ENCODE data around the gene PRSS27.

The PRSS27 gene

GRCh38 chr16:2720719-2721633 is 952 bp upstream of the PRSS27 start:
- H3K9me3 Mint-ChIP-seq: no peaks in the 10 kb centered on the region
- peaks cover 5% of the 10 kb centered on the region for H3K4me1 Mint-ChIP-seq
- H3K27me3 Mint-ChIP-seq (ENCODE audit: low read depth): peaks cover 12% of the 10 kb centered on the region
- H3K4me3 Mint-ChIP-seq: peak overlapping the region; percentile 74 to 83 (median 81)
- no peaks in the 10 kb centered on the region for H3K36me3 Mint-ChIP-seq (ENCODE audit: low read depth)
- peak; percentile 66 to 79 (median 71) for TF ChIP-seq CTCF (IDR thresholded peaks at IDR 0.05; ENCODE audit: unreplicated experiment in 3 of 3)
- peak overlapping the region in 1 of 3 experiments; percentile 69 for H3K27ac Mint-ChIP-seq

GRCh38 chr16:2719328-2720063 is 528 bp downstream of the PRSS27 start:
- peaks cover 9% of the 10 kb centered on the region for H3K27me3 Mint-ChIP-seq (ENCODE audit: low read depth)
- H3K4me3 Mint-ChIP-seq: peak overlapping the region in 1 of 3 experiments; percentile 51
- H3K4me1 Mint-ChIP-seq: peaks cover 3% of the 10 kb centered on the region
- no peak for TF ChIP-seq CTCF (IDR thresholded peaks at IDR 0.05; ENCODE audit: unreplicated experiment in 3 of 3)
- H3K36me3 Mint-ChIP-seq (ENCODE audit: low read depth): no peaks in the 10 kb centered on the region
- H3K9me3 Mint-ChIP-seq: no peaks in the 10 kb centered on the region
- H3K27ac Mint-ChIP-seq: no peak overlapping the region

- Mint-ChIP-seq H3K9me3 (no peaks in the 10 kb centered on the region), H3K27me3 (ENCODE audit: low read depth) (peaks cover 5% of the 10 kb centered on the region), H3K4me1 (no peaks in the 10 kb centered on the region), H3K27ac (no peak overlapping the region), H3K4me3 (peak overlapping the region; percentile 29 to 65 (median 62)), H3K36me3 (ENCODE audit: low read depth) (no peaks in the 10 kb centered on the region)
- no peak for TF ChIP-seq CTCF (IDR thresholded peaks at IDR 0.05; ENCODE audit: unreplicated experiment in 3 of 3)
These were observed 2.4 kb downstream of the PRSS27 start for GRCh38 chr16:2717383-2718263.

- H3K9me3 Mint-ChIP-seq: no peaks in the 10 kb centered on the region
- H3K27me3 Mint-ChIP-seq (ENCODE audit: low read depth): peaks cover 5% of the 10 kb centered on the region
- H3K4me3 Mint-ChIP-seq: no peak overlapping the region
- H3K27ac Mint-ChIP-seq: no peak overlapping the region
- H3K36me3 Mint-ChIP-seq (ENCODE audit: low read depth): no peaks in the 10 kb centered on the region
- TF ChIP-seq CTCF (IDR thresholded peaks at IDR 0.05; ENCODE audit: unreplicated experiment in 3 of 3): no peak
- no peaks in the 10 kb centered on the region for H3K4me1 Mint-ChIP-seq
These were observed 3.1 kb downstream of the PRSS27 start for GRCh38 chr16:2716948-2717347.

- Mint-ChIP-seq H3K27me3 (ENCODE audit: low read depth) (peaks cover 5% of the 10 kb centered on the region), H3K27ac (no peak overlapping the region), H3K4me3 (no peak overlapping the region), H3K4me1 (no peaks in the 10 kb centered on the region), H3K36me3 (ENCODE audit: low read depth) (no peaks in the 10 kb centered on the region), H3K9me3 (no peaks in the 10 kb centered on the region)
- TF ChIP-seq CTCF (IDR thresholded peaks at IDR 0.05; ENCODE audit: unreplicated experiment in 3 of 3): no peak
These were observed 3.8 kb downstream of the PRSS27 start for GRCh38 chr16:2715966-2716885.

Measured in nephron (organoid).